ENCODE measurements around the gene ABCA8. TPM values are rescaled to one million over a fixed set of nuclear protein-coding genes. Genes with fewer than 3 reads are reported as not detected.

Gene ABCA8
- total RNA-seq, 1 donor from 2014 or later = 1.5 TPM

DNA sequence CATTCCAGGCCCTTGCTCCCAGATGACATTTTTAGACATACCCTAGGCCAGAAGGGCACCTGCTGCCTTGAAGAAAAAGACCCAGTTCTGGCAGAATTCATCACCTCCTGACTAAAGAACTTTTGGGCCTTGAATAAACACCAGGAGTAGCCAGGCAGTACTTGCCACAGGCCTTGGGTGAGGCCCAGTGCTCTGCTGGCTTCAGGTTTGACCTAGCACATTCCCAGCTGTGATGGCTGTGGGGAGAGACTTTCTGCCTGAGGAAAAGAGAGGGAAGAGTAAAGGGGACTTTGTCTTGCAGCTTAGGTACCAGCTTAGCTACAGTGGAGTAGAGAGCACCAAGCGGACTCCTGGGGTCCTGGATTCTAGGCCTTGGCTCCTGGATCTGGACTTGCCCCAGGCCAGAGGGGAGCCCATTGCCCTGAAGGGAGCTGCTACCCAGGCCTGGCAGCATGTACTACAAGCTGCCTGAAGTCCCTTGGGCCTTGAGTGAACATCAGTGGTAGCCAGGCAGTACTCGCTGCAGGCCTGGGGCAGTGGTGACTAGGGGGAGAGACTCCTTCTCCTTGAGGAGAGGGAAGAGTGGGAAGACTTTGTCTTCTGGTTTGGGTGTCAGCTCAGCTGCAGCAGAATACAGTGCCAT, 44.3 kb downstream of the ABCA8 start:
- peaks cover 29% of the 10 kb centered on the region for H3K4me1 Mint-ChIP-seq (ENCODE audit: low read depth)
- H3K36me3 Mint-ChIP-seq (ENCODE audit: low read depth) = peaks cover 15% of the 10 kb centered on the region
- no peak overlapping the region for H3K4me3 Mint-ChIP-seq (ENCODE audit: unreplicated experiment)
- no peak for TF ChIP-seq CTCF (IDR thresholded peaks at IDR 0.05)
- no peak for DNase-seq (ENCODE audit: low spot score)
- H3K27ac Mint-ChIP-seq (ENCODE audit: unreplicated experiment) = no peak overlapping the region
- H3K9me3 Mint-ChIP-seq (ENCODE audit: low read depth) = peaks cover 16% of the 10 kb centered on the region
- H3K27me3 Mint-ChIP-seq (ENCODE audit: low read depth) = no peaks in the 10 kb centered on the region

DNA sequence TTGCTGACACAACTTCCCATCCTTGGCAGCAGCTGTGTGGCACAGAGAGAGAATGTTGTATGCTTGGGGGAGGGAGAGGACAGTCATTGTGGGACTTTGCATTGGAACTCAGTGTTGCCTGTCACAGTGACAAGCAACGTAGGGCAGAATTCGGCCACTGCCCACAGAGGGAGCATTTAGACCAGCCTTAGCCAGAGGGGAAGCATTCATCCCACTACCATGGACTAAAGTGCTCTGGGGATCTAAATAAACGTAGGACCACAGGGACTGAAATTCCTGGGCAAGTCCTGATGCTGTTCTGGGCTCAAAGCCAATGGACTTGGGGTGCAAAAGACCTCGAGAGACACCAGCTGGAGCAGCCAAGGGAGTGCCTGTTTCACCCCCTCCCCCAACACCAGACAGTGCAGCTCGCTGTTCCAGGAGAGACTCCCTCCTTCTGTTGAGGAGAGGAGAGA, 44.9 kb downstream of the ABCA8 start:
- Mint-ChIP-seq H3K9me3 (ENCODE audit: low read depth) (peaks cover 16% of the 10 kb centered on the region), H3K4me3 (ENCODE audit: unreplicated experiment) (no peak overlapping the region), H3K36me3 (ENCODE audit: low read depth) (peaks cover 13% of the 10 kb centered on the region), H3K27me3 (ENCODE audit: low read depth) (no peaks in the 10 kb centered on the region), H3K27ac (ENCODE audit: unreplicated experiment) (no peak overlapping the region), H3K4me1 (ENCODE audit: low read depth) (peaks cover 29% of the 10 kb centered on the region)
- DNase-seq (ENCODE audit: low spot score) = no peak
- TF ChIP-seq CTCF (IDR thresholded peaks at IDR 0.05) = peak; percentile 23

DNA sequence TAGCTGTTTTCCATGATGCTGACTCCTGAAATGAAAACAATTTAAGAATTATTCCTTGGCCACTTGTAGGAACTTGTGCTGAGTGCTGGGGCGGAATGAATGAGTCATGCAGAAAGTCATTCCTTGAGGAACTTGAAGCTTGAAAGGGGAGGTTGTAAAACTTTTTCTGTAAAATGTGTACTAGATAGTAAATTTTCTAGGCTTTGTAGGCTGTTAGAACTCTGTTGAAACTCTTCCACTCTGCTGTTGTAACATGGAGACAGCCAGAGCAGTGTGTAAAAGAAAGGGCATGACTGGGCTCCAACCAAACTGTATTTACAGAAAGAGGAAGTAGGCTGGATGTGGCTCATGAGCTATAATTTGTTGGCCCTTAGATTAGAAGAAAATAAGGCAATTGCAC, 46.1 kb downstream of the ABCA8 start:
- DNase-seq (ENCODE audit: low spot score) = no peak

GRCh38 chr17:68908045-68908444, 47.1 kb downstream of the ABCA8 start:
- no peak for TF ChIP-seq CTCF (IDR thresholded peaks at IDR 0.05)
- Mint-ChIP-seq H3K27ac (ENCODE audit: unreplicated experiment) (no peak overlapping the region), H3K36me3 (ENCODE audit: low read depth) (peaks cover 2% of the 10 kb centered on the region), H3K4me1 (ENCODE audit: low read depth) (peaks cover 29% of the 10 kb centered on the region), H3K9me3 (ENCODE audit: low read depth) (peaks cover 2% of the 10 kb centered on the region), H3K4me3 (ENCODE audit: unreplicated experiment) (no peak overlapping the region), H3K27me3 (ENCODE audit: low read depth) (no peaks in the 10 kb centered on the region)
- no peak for DNase-seq (ENCODE audit: low spot score)

More for the DNA sequence above, 46.1 kb downstream of the ABCA8 start:
- TF ChIP-seq CTCF (IDR thresholded peaks at IDR 0.05) = no peak
- Mint-ChIP-seq H3K27me3 (ENCODE audit: low read depth) (no peaks in the 10 kb centered on the region), H3K4me3 (ENCODE audit: unreplicated experiment) (no peak overlapping the region), H3K9me3 (ENCODE audit: low read depth) (peaks cover 8% of the 10 kb centered on the region), H3K36me3 (ENCODE audit: low read depth) (peaks cover 7% of the 10 kb centered on the region), H3K27ac (ENCODE audit: unreplicated experiment) (peak overlapping the region; percentile 89), H3K4me1 (ENCODE audit: low read depth) (peaks cover 29% of the 10 kb centered on the region)

DNA sequence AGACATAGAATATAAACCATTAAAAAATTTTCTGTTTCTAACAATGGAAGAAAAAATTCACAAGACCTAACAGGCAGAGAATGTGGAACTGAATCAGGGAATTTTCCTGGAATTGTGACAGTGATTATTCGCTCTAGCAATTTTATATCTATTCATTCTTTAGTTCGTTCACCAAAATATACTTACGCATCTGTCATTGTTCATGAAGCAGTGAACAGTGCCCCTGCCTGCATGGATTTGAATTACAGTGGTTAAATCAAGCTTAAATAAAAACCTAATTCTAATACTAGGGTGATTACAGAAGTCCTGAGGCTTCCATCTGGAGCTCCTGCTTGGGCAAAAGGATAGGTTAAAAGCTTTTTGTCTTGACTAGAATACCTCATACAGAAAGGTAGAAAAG, 48.6 kb downstream of the ABCA8 start:
- Mint-ChIP-seq H3K4me1 (ENCODE audit: low read depth) (peaks cover 29% of the 10 kb centered on the region), H3K27me3 (ENCODE audit: low read depth) (no peaks in the 10 kb centered on the region), H3K9me3 (ENCODE audit: low read depth) (no peaks in the 10 kb centered on the region), H3K36me3 (ENCODE audit: low read depth) (peaks cover 3% of the 10 kb centered on the region), H3K27ac (ENCODE audit: unreplicated experiment) (no peak overlapping the region), H3K4me3 (ENCODE audit: unreplicated experiment) (no peak overlapping the region)
- peak; percentile 72 for TF ChIP-seq CTCF (IDR thresholded peaks at IDR 0.05)
- no peak for DNase-seq (ENCODE audit: low spot score)
